Panc1 (cell line): ENCODE results near the gene NTM. TPM values are rescaled to one million over a fixed set of nuclear protein-coding genes. Genes with fewer than 3 reads are reported as not detected.
A peak's percentile ranks its signal among the peaks of the same experiment; 100 is the strongest.

Experiments used
- ATAC-seq: fragments of 200-7000 bp; cut with Tn5 transposase; 2 replicates; pipeline ENCODE4 v1.9.1; 2020; ENCODE audit warnings: mild to moderate bottlenecking, moderate library complexity
- BruUV-seq: library from RNA; stranded (reverse); fragments of 400-500 nt; replicated peaks from 2 replicates; lab custom pipeline; 2021; lab: Mats Ljungman, UMichigan
- CTCF ChIA-PET: fragments of 300-600 bp; sonication (Branson Sonifier 250); formaldehyde crosslinking; loops from one replicate; lab custom pipeline; 2022; ENCODE audit warnings: antibody characterized with exemption; lab: Charles Lee
- POLR2A ChIA-PET: fragments of 300-600 bp; sonication (Branson Sonifier 250); formaldehyde crosslinking; loops from one replicate; lab custom pipeline; 2022; ENCODE audit warnings: antibody characterized with exemption; lab: Charles Lee
- DNase-seq: peaks from one replicate; pipeline ENCODE4 v3.0.0-alpha.2; 2010; ENCODE audit warnings: low read depth, low spot score
- H3K27ac ChIP-seq: 2 replicates; pipeline ENCODE4 v1.5.1; 2011; ENCODE audit warnings: mild to moderate bottlenecking, low read length, inconsistent platforms
- H3K27me3 ChIP-seq: fragments of 200-500 bp; sonication (Bioruptor generic); 2 replicates; pipeline ENCODE4 v1.6.0; 2014; ENCODE audit warnings: low read length, inconsistent platforms; ENCODE audit not compliant: control insufficient read depth, insufficient read depth
- H3K36me3 ChIP-seq: fragments of 200-500 bp; sonication (Bioruptor generic); 2 replicates; pipeline ENCODE4 v1.5.1; 2014; ENCODE audit warnings: inconsistent platforms, mild to moderate bottlenecking, low read length, moderate library complexity; ENCODE audit not compliant: control insufficient read depth, insufficient read depth
- H3K4me1 ChIP-seq: 2 replicates; pipeline ENCODE4 v1.5.1; 2011; ENCODE audit warnings: inconsistent platforms, mild to moderate bottlenecking, low read length, moderate library complexity; ENCODE audit not compliant: control insufficient read depth, insufficient read depth
- H3K4me3 ChIP-seq, 2 experiments: 2 replicates each; pipeline ENCODE4 v1.5.1; 2011 to 2012; ENCODE audit warnings: low read depth in 2 of 2, low read length in 2 of 2, mild to moderate bottlenecking in 2 of 2, inconsistent platforms in 1 of 2, moderate library complexity in 1 of 2
- H3K9me3 ChIP-seq: fragments of 200-500 bp; sonication (Bioruptor generic); 2 replicates; pipeline ENCODE4 v1.5.1; 2014; ENCODE audit warnings: low read depth, mild to moderate bottlenecking, inconsistent platforms, low read length, moderate library complexity; ENCODE audit not compliant: control insufficient read depth, insufficient read depth
- POLR2AphosphoS5 ChIP-seq: IDR thresholded peaks from 2 replicates; pipeline ENCODE4 v1.6.1; 2012; ENCODE audit warnings: mild to moderate bottlenecking, low read depth, low read length, moderate library complexity
- REST ChIP-seq, 2 experiments: IDR thresholded peaks; 2 replicates each; pipeline ENCODE4 v1.6.1; 2011 to 2012; ENCODE audit warnings: low read depth in 2 of 2, control low read depth in 1 of 2, low read length in 1 of 2, mild to moderate bottlenecking in 1 of 2, moderate library complexity in 1 of 2; ENCODE audit not compliant: insufficient read depth in 1 of 2
- SIN3A ChIP-seq: IDR thresholded peaks from 2 replicates; pipeline ENCODE4 v1.6.1; 2012; ENCODE audit warnings: low read depth, mild to moderate bottlenecking, low read length, moderate library complexity, borderline replicate concordance; ENCODE audit not compliant: insufficient read depth
- TCF7L2 ChIP-seq: IDR thresholded peaks from 2 replicates; pipeline ENCODE4 v1.6.1; 2011; ENCODE audit warnings: mild to moderate bottlenecking, low read depth, low read length, inconsistent platforms
- in situ Hi-C: cut with HindIII; loops from 2 replicates; pipeline ENCODE4 v1.10.0; 2016; ENCODE audit warnings: low sequenced_read_pairs, low pct_unique_long_range_greater_than_20kb
- intact Hi-C: fragments of 100-400 bp; cut with micrococcal nuclease; formaldehyde crosslinking; loops from one replicate; pipeline ENCODE4 v1.10.0; 2022; ENCODE audit not compliant: unreplicated experiment
- total RNA-seq: library from RNA; stranded (reverse); gene quantifications from one replicate; pipeline ENCODE4 v1.2.1, GENCODE V29; 2021; ENCODE audit not compliant: unreplicated experiment
- TF ChIP-seq, protein P1 (sequence below): fragments of 450-650 bp; IDR thresholded peaks from 2 replicates; pipeline ENCODE4 v1.5.1; 2017; ENCODE audit warnings: mild to moderate bottlenecking

Gene NTM
- total RNA-seq, 1 experiment from 2014 or later, result 0.10 TPM

GRCh38 chr11:132126973-132127899, 756.8 kb downstream of the NTM start:
- intact Hi-C loops (loop anchor here (10.0 kb wide), 1 partner anchor 262 kb away; no protein-coding TSS in a partner anchor), in situ Hi-C loops (no loop called here)
- TF ChIP-seq, protein P1, sequence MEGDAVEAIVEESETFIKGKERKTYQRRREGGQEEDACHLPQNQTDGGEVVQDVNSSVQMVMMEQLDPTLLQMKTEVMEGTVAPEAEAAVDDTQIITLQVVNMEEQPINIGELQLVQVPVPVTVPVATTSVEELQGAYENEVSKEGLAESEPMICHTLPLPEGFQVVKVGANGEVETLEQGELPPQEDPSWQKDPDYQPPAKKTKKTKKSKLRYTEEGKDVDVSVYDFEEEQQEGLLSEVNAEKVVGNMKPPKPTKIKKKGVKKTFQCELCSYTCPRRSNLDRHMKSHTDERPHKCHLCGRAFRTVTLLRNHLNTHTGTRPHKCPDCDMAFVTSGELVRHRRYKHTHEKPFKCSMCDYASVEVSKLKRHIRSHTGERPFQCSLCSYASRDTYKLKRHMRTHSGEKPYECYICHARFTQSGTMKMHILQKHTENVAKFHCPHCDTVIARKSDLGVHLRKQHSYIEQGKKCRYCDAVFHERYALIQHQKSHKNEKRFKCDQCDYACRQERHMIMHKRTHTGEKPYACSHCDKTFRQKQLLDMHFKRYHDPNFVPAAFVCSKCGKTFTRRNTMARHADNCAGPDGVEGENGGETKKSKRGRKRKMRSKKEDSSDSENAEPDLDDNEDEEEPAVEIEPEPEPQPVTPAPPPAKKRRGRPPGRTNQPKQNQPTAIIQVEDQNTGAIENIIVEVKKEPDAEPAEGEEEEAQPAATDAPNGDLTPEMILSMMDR, result peak; percentile 65
- TF ChIP-seq TCF7L2, result no peak
- Histone ChIP-seq H3K36me3 (no peaks in the 10 kb centered on the region), H3K9me3 (no peaks in the 10 kb centered on the region), H3K4me3 (peak overlapping the region in 1 of 2 experiments; percentile 25; a peak in 2 of 4 replicates), H3K27me3 (no peaks in the 10 kb centered on the region), H3K4me1 (no peaks in the 10 kb centered on the region), H3K27ac (no peak overlapping the region)
- ChIA-PET CTCF (interaction anchor here (1.0 to 1.4 kb wide), 2 partner anchors 259 to 379 kb away, joined by 3 to 4 read pairs; no protein-coding TSS in a partner anchor), POLR2A (no interaction called here)
- no TSS peak for BruUV-seq
- ATAC-seq, result no peak
- peak; percentile 2 for DNase-seq

- intact Hi-C loops, result loop anchor here (10.0 kb wide), 1 partner anchor 263 kb away; no protein-coding TSS in a partner anchor
- BruUV-seq, result no TSS peak
- Histone ChIP-seq H3K27ac (no peak overlapping the region), H3K4me3 (no peak overlapping the region), H3K4me1 (no peaks in the 10 kb centered on the region), H3K36me3 (no peaks in the 10 kb centered on the region), H3K27me3 (no peaks in the 10 kb centered on the region), H3K9me3 (no peaks in the 10 kb centered on the region)
- in situ Hi-C loops, result no loop called here
- ATAC-seq, result no peak
- no peak for DNase-seq
- CTCF ChIA-PET, result no interaction called here
- no peak for TF ChIP-seq REST (IDR thresholded peaks at IDR 0.05; ENCODE audit: insufficient read depth in 1 of 2, low read depth in 2 of 2, low read length in 1 of 2)
- TF ChIP-seq, protein P1, result no peak
- TF ChIP-seq TCF7L2, result no peak
- no peak for TF ChIP-seq SIN3A
- TF ChIP-seq POLR2AphosphoS5, result no peak
- POLR2A ChIA-PET, result no interaction called here
Measured at GRCh38 chr11:132127900-132128288, 757.5 kb downstream of the NTM start.
